ENCODE results near the gene C1QL4.
"Not testable (repeated sequence)": the region's sequence is repeated elsewhere in the genome, so short reads cannot be mapped to it uniquely, and the experiment has no call there.

The C1QL4 gene

GRCh38 chr12:49336645-49337584, at the start of gene C1QL4:
C1QL4 (minus strand) TSS chr12:49337188; CDS start chr12:49336477, 711 bp downstream.
- TF ChIP-seq CTCF (IDR thresholded peaks at IDR 0.05; ENCODE audit: low read depth, low read length) = peak; percentile 86
- no peak for TF ChIP-seq MYC (IDR thresholded peaks at IDR 0.05; ENCODE audit: low read depth, low read length)
- peak within 1 kb of the TSS; percentile 4 for H3K4me3 ChIP-seq (ENCODE audit: low read depth, low read length)
- peak; percentile 86 for DNase-seq (ENCODE audit: low read depth)

GRCh38 chr12:49380184-49380583, 43.2 kb upstream of the C1QL4 start:
- H3K4me3 ChIP-seq (ENCODE audit: low read depth, low read length); DNase-seq (ENCODE audit: low read depth): not testable (repeated sequence)

GRCh38 chr12:49377386-49377785, 40.4 kb upstream of the C1QL4 start:
- DNase-seq (ENCODE audit: low read depth) = no peak
- no peak for TF ChIP-seq POLR2A (IDR thresholded peaks at IDR 0.05; ENCODE audit: extremely low read depth, insufficient read length)
- H3K4me3 ChIP-seq (ENCODE audit: low read depth, low read length) = no peak overlapping the region

GRCh38 chr12:49375406-49375805, 38.4 kb upstream of the C1QL4 start:
- TF ChIP-seq CTCF (IDR thresholded peaks at IDR 0.05; ENCODE audit: low read depth, low read length) = no peak
- no peak for TF ChIP-seq POLR2A (IDR thresholded peaks at IDR 0.05; ENCODE audit: extremely low read depth, insufficient read length)
- TF ChIP-seq MAX (IDR thresholded peaks at IDR 0.05; ENCODE audit: low read depth, low read length) = no peak
- no peak for TF ChIP-seq MYC (IDR thresholded peaks at IDR 0.05; ENCODE audit: low read depth, low read length)
- DNase-seq (ENCODE audit: low read depth) = no peak
- H3K4me3 ChIP-seq (ENCODE audit: low read depth, low read length) = no peak overlapping the region

- TF ChIP-seq POLR2A (IDR thresholded peaks at IDR 0.05; ENCODE audit: extremely low read depth, insufficient read length) (no peak), MAX (IDR thresholded peaks at IDR 0.05; ENCODE audit: low read depth, low read length) (no peak), CTCF (IDR thresholded peaks at IDR 0.05; ENCODE audit: low read depth, low read length) (no peak), MYC (IDR thresholded peaks at IDR 0.05; ENCODE audit: low read depth, low read length) (no peak)
- no peak overlapping the region for H3K4me3 ChIP-seq (ENCODE audit: low read depth, low read length)
- no peak for DNase-seq (ENCODE audit: low read depth)
Measured at GRCh38 chr12:49370539-49370938, 33.6 kb upstream of the C1QL4 start.

- DNase-seq (ENCODE audit: low read depth) = peak; percentile 62
- TF ChIP-seq MAX (IDR thresholded peaks at IDR 0.05; ENCODE audit: low read depth, low read length) (no peak), CTCF (IDR thresholded peaks at IDR 0.05; ENCODE audit: low read depth, low read length) (peak; percentile 24)
- no peak overlapping the region for H3K4me3 ChIP-seq (ENCODE audit: low read depth, low read length)
Measured at GRCh38 chr12:49369411-49370145, 32.6 kb upstream of the C1QL4 start.

- no peak for TF ChIP-seq POLR2A (IDR thresholded peaks at IDR 0.05; ENCODE audit: extremely low read depth, insufficient read length)
- TF ChIP-seq MYC (IDR thresholded peaks at IDR 0.05; ENCODE audit: low read depth, low read length) = no peak
- TF ChIP-seq MAX (IDR thresholded peaks at IDR 0.05; ENCODE audit: low read depth, low read length) = no peak
- TF ChIP-seq CTCF (IDR thresholded peaks at IDR 0.05; ENCODE audit: low read depth, low read length) = no peak
- no peak for DNase-seq (ENCODE audit: low read depth)
- H3K4me3 ChIP-seq (ENCODE audit: low read depth, low read length) = peak overlapping the region; percentile 81
Measured at GRCh38 chr12:49368240-49368600, 31.2 kb upstream of the C1QL4 start.

Measured in NB4 (cell line).